Measurements from ENCODE around the gene CSPG4. TPM values are rescaled to one million over a fixed set of nuclear protein-coding genes. Genes with fewer than 3 reads are reported as not detected.
"Not testable (repeated sequence)": the region's sequence is repeated elsewhere in the genome, so short reads cannot be mapped to it uniquely, and the experiment has no call there.

The CSPG4 gene
- total and polyA plus RNA-seq, 10 of the 15 experiments (the other 5 are each of a cell fraction or from before 2014, with no cell fraction given), result 0.02 to 2.2 (median 0.76) TPM

- H2AFZ ChIP-seq (ENCODE audit: control insufficient read depth, low read depth, low read length); RAD21 ChIA-PET (ENCODE audit: unreplicated experiment); H3K79me2 ChIP-seq (ENCODE audit: control insufficient read depth, insufficient read depth, low read length); H3K4me3 ChIP-seq; H3K36me3 ChIP-seq (ENCODE audit: control insufficient read depth in 2 of 2, insufficient read depth in 2 of 2, low read length in 1 of 2); ATAC-seq; H3K27ac ChIP-seq (ENCODE audit: control insufficient read depth, insufficient read depth); H3K27me3 ChIP-seq (replicated peaks in 1 of 2; ENCODE audit: control insufficient read depth in 2 of 2, insufficient read depth in 2 of 2, low read length in 1 of 2); DNase-seq (ENCODE audit: low read depth, low spot score); H4K20me1 ChIP-seq (ENCODE audit: control insufficient read depth, insufficient read depth); H3K9me3 ChIP-seq (replicated peaks; ENCODE audit: control insufficient read depth, insufficient read depth, low read length); SMC1A ChIA-PET (ENCODE audit: uncharacterized antibody, unreplicated experiment); CTCF ChIA-PET; H3K9ac ChIP-seq (ENCODE audit: control insufficient read depth, insufficient read depth, low read length); POLR2A ChIA-PET; BruUV-seq (replicated peaks); FAIRE-seq; H3K4me2 ChIP-seq (ENCODE audit: control insufficient read depth, insufficient read depth): not testable (repeated sequence)
- in situ Hi-C loops (cut with MboI) (loop anchor here (5.0 kb wide), 1 partner anchor 113 kb away; no protein-coding TSS in a partner anchor), intact Hi-C loops (cut with micrococcal nuclease; ENCODE audit: unreplicated experiment) (loop anchor here (5.0 kb wide), 1 partner anchor 43 kb away; no protein-coding TSS in a partner anchor)
- peaks cover 13% of the 10 kb centered on the region for H3K4me1 ChIP-seq (ENCODE audit: control insufficient read depth, insufficient read depth, low read length)
- 39% methylated on average over 20 of the region's 20 CpGs for WGBS (ENCODE audit: insufficient coverage, insufficient replicate concordance, low lambda C conversion rate, missing lambda C conversion rate)
Observed at GRCh38 chr15:75689429-75689828, 23.2 kb downstream of the CSPG4 start.

GRCh38 chr15:75688831-75689230 lies 23.8 kb downstream of the CSPG4 start:
- no TSS peak for BruUV-seq (replicated peaks)
- ChIA-PET RAD21 (ENCODE audit: unreplicated experiment) (no interaction called here), POLR2A (no interaction called here), CTCF (no interaction called here), SMC1A (ENCODE audit: uncharacterized antibody, unreplicated experiment) (no interaction called here)
- no peak overlapping the region for H2AFZ ChIP-seq (ENCODE audit: control insufficient read depth, low read depth, low read length)
- 77% methylated on average over 22 of the region's 26 CpGs for WGBS (ENCODE audit: insufficient coverage, insufficient replicate concordance, low lambda C conversion rate, missing lambda C conversion rate)
- no peak overlapping the region for H3K4me2 ChIP-seq (ENCODE audit: control insufficient read depth, insufficient read depth)
- H3K36me3 ChIP-seq (ENCODE audit: control insufficient read depth in 2 of 2, insufficient read depth in 2 of 2, low read length in 1 of 2), result no peaks in the 10 kb centered on the region
- H3K9ac ChIP-seq (ENCODE audit: control insufficient read depth, insufficient read depth, low read length), result no peak overlapping the region
- intact Hi-C loops (cut with micrococcal nuclease; ENCODE audit: unreplicated experiment) (loop anchor here (5.0 kb wide), 1 partner anchor 43 kb away; no protein-coding TSS in a partner anchor), in situ Hi-C loops (cut with MboI) (loop anchor here (5.0 kb wide), 1 partner anchor 113 kb away; no protein-coding TSS in a partner anchor)
- peaks cover 7% of the 10 kb centered on the region for H3K4me1 ChIP-seq (ENCODE audit: control insufficient read depth, insufficient read depth, low read length)
- no peak for ATAC-seq
- H3K27ac ChIP-seq (ENCODE audit: control insufficient read depth, insufficient read depth), result no peak overlapping the region
- no peak for FAIRE-seq
- no peaks in the 10 kb centered on the region for H3K27me3 ChIP-seq (replicated peaks in 1 of 2; ENCODE audit: control insufficient read depth in 2 of 2, insufficient read depth in 2 of 2, low read length in 1 of 2)
- no peaks in the 10 kb centered on the region for H3K9me3 ChIP-seq (replicated peaks; ENCODE audit: control insufficient read depth, insufficient read depth, low read length)
- H4K20me1 ChIP-seq (ENCODE audit: control insufficient read depth, insufficient read depth), result no peaks in the 10 kb centered on the region
- TF ChIP-seq STAT3 (IDR thresholded peaks at IDR 0.05; ENCODE audit: low read depth, low read length) (no peak), RAD21 (IDR thresholded peaks at IDR 0.05; ENCODE audit: insufficient read depth, low read depth, low read length) (no peak), MYC (IDR thresholded peaks at IDR 0.05; ENCODE audit: insufficient read depth, insufficient read length, insufficient replicate concordance, low read length, severe bottlenecking) (no peak), BHLHE40 (IDR thresholded peaks at IDR 0.05; ENCODE audit: borderline replicate concordance in 1 of 2, low read depth in 2 of 2, low read length in 1 of 2) (no peak), JUNB (IDR thresholded peaks at IDR 0.05) (no peak)
- no peak for DNase-seq (ENCODE audit: low read depth, low spot score)
- H3K4me3 ChIP-seq, result no peak overlapping the region
- no peaks in the 10 kb centered on the region for H3K79me2 ChIP-seq (ENCODE audit: control insufficient read depth, insufficient read depth, low read length)
